OCI-LY7 (cell line): ENCODE results near the gene LIMS4.
"Not testable (repeated sequence)": the region's sequence is repeated elsewhere in the genome, so short reads cannot be mapped to it uniquely, and the experiment has no call there.

ENCODE experiments used
- EZH2phosphoT487 ChIP-seq: fragments of 200-600 bp; sonication (generic); IDR thresholded peaks from 2 replicates; pipeline ENCODE4 v1.6.1; 2018; ENCODE audit warnings: low read depth, borderline replicate concordance, mild to moderate bottlenecking, mixed run types, antibody characterized with exemption, low read length, moderate library complexity, mixed read lengths
- TF ChIP-seq, protein P1 (sequence below): fragments of 200-600 bp; sonication (generic); conservative IDR thresholded peaks from 2 replicates; pipeline ENCODE4 v1.5.1; 2014; ENCODE audit warnings: mild to moderate bottlenecking, antibody characterized with exemption, low read length, moderate library complexity, mixed read lengths

DNA sequence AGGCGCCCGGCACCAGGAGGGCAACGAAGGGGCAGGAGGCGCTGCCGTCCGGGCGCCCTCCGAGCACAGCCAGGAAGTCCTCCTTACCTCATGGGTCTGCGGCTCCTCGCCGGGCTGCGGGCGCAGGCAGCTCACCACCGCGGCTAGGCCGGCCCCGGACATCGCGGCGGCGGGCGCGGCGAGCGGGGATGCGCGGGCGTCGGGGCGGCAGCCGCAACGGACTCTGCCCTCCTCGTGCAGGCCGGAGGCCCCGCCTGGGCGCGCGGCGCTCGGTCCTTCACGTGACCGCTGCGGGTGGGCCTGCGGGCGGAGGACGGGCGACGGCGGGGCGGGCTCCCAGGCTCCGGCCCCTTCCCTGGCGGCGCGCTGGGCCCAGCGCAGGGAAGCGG, 49.0 kb downstream of the LIMS4 start:
- TF ChIP-seq, protein P1, sequence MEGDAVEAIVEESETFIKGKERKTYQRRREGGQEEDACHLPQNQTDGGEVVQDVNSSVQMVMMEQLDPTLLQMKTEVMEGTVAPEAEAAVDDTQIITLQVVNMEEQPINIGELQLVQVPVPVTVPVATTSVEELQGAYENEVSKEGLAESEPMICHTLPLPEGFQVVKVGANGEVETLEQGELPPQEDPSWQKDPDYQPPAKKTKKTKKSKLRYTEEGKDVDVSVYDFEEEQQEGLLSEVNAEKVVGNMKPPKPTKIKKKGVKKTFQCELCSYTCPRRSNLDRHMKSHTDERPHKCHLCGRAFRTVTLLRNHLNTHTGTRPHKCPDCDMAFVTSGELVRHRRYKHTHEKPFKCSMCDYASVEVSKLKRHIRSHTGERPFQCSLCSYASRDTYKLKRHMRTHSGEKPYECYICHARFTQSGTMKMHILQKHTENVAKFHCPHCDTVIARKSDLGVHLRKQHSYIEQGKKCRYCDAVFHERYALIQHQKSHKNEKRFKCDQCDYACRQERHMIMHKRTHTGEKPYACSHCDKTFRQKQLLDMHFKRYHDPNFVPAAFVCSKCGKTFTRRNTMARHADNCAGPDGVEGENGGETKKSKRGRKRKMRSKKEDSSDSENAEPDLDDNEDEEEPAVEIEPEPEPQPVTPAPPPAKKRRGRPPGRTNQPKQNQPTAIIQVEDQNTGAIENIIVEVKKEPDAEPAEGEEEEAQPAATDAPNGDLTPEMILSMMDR: not testable (repeated sequence)
- TF ChIP-seq EZH2phosphoT487: not testable (repeated sequence)
